CD4-positive, alpha-beta T cell treated with Interleukin-1 beta for 1 hour (primary cell): ENCODE results near the gene ANK3.

Source experiments
- DNase-seq, 2 donors: peaks; one replicate each; pipeline ENCODE4 v3.0.0-alpha.2; 2020 to 2022

ANK3 gene

DNA sequence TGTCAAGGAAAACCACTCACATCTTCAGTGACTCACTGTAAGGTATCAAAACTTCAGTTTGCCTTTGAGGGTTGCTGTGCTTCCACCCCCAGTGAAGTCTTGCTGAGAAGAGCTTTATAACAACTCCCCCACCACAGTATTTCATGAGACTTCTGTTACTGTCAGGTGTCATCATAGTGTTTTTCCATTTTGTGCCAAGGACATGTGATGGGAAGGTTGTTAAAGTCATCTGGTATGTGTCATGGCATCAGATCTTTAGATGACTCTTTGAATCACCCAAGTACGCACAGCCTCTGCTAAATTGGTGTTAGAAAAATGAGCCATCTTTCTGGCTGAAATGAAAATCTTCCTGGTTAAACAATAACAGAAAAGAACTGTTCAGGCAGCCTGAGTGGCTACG is 368.3 kb downstream of the ANK3 start:
- no peak for DNase-seq

DNA sequence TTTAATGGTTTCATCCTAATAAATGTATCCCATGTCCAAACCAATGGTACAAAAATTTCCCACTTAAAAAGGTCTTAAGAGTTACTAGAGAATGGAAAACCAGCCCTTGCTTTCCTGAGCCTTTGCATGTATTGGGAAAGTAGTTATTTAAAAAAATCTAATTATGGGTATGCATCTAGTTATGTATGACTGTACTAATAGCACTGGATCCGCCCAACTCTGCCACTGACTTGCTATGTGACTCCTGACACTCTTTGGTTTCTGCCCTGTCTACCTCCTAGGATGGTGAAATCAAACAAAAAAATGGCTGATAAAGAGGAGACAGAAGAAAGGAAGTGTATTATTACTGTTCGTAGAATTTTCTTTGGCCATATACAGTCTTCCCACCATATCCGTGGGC is 372.9 kb downstream of the ANK3 start:
- DNase-seq, result no peak

DNA sequence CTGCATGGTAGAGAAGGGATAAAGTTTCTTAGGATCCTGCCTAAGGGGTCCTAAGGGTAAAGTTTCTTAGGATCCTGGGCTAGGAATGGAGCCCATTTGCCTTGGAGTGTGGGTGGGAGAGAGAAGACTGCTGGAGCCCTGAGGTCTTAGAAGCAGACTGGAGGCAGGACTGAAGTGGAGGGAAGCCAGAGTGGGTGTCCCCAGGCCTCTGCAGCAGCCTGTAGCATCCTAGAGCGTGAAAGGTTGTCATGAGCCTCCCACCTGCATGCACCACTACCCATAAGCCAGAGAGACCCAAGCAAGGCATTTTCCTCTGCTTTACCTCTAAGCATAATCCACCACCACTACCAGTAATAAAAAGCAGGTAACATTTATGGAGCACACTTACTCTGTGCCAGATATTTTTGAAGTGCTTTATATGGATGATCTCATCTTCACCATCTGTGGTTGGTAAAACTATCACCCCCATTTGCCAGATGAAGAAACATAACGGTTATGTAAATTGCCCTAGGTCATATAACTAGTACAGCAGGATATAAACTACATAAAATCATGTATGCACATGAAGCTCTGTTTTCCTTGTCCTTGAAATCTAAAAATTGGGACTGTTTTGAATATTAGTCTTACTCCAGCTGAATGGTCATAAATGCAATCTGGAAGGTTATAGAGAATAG is 379.8 kb downstream of the ANK3 start:
- DNase-seq, result no peak

DNA sequence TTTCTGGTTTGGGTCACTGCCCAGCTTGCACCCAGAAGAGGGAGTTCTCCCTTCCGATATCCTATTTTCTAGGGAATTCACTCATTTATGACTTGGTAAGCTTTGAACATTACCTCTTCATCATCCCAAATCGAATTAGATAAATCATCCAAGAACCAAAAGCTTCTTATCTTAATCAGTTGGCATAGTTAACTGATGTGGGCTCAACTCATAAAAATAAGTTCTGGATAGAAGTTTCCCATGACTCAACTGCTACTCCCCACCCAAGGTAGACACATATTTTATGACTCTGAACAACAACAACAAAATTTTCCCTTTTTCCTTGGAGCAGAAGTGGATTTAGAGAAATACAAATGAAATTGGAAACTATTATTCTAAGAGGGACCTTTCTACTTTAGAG is 380.4 kb downstream of the ANK3 start:
- DNase-seq, result no peak

DNA sequence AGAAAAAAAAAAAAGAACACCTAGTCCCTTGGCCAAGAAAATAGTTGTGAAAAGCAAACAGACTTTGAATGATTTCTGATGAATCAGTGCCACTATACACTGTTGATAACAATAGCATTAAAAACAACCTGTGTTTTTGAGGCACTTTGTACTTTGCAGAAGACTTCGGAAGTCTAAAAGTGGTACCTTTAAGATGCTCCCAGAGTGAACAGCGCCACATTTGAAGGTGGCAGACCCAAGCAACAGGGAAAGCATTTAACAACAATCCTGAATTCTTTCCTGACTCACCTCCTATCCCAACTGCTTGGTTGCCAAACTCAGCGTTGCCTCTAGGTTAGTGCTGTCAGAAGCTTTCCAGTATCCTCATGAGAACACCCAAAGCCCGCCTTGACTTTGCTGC is 380.9 kb downstream of the ANK3 start:
- no peak for DNase-seq

DNA sequence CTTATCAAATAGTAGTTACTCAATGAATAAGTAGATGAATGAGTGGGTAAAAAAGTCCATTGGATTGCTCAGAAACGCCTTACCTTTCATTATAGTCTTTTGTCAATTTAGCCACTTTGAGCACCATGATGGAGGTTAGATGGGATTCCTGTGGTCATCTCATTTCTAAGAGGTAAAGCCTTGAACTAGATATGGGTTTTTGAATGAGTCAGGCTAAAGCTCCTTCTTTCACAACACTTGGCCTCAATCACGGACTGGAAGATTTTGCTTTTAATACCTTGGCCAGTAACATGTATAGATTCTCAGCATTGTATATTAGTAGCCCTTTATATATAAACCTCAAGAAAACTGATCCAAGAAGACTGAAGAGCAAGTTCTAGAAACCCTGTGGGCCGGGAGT is 383.6 kb downstream of the ANK3 start:
- DNase-seq, result no peak

DNA sequence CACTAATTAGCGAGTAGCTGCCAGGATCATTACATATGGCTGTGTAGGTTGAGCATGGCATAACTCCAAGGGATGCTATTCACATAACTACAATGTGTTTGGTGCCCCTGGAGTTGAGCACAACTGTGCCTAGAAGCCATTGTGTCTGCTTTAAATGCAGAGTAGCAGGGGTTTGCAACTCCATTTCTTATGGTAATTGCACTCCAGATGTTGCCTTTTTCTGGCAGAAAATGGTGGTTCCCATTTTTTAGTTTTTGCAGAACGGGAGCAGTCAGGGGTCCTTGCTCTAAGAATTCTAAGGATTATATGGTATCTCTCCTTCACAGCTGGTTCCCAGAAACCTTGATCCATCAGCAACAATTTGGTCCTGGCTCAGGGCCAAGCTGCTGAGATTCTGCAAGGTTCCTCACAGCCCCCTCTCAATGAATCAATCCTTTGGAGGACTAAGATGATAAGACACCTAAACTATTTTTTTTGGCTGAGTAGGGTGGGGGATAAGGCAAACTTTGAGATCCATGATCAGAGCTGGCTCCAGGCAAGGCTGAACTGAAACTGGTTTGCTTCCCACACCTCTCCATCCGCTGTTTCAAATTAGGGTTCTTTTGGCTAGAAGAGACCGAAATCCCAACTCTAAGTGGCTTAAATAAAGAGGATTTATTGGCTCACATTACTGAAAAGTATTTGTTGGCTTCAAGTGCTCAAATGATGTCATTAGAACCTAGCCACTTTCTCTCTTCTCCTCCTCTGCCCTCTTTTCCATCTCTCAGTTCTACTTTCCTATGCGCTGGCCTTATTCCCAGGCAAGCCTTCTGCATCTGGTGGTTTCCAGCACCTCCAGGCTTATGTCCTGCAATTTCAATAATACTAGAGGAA is 385.8 kb downstream of the ANK3 start:
- no peak for DNase-seq

DNA sequence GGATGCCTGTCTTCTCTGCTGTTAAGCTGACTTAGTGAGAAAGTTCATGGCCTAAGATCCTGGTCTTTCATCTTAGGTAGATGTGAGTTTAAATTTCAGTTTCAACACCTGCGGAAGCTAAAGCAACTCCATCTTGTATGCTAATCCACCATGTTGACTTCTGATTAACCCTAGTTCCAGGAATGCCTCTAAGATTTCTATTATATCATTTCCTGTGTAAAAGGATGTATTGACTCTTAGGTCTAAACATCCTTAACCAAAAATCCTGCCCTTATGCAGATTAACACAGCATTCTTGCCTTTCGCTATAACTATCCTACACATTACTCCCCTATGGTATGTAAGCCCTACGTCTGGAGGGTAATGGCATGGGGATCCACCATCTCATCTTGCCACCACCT is 388.9 kb downstream of the ANK3 start:
- DNase-seq, result no peak

DNA sequence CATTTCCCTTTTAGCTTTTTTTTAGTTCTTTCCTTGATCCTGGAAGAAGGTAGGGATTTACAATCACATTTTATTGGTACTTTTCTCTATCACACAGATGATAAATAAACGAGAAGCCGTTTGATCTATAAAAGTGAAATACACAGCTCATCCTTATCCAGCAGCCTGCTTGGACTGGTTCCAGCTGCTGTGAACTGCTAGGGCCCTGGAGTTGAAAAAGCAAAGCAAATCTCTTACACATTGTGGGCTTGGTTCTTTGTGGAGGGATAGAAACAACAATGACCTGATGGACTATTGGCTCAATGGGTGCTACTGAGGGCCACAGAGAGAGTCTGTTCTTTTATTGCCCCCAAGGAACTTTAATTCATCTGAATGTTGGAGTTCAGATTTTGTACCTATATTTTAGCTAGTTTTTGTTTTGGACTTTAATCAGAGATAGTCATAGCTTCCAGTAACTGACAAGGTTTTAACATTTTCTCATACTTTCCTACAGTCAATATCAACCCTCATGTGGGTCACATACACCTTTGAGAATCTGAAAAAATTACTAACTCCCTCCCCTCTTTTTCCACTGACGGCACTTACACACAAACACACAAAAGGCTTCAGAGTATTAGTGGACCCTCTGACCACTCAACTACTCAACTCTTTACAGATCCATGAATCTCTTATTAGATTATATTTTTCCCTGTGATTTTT is 391.7 kb downstream of the ANK3 start:
- no peak for DNase-seq

DNA sequence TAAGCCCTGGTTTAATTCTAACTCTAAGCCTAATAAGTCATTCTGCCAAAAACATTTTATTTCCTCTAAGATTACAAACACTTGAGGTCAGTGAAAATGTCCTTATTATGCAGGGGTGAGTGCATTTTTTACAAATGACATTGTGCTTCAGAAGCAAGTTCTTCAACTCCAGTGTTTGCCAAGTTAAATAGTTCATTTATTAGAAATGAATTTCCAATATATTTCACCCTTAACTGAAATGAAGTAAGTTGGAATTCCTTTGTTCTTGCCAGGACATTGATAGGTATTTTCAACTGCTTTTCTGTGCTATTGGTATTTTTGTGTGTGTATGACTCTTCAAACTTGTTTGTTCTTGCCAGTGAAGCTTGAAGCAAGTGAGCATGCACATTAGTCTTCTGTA is 393.8 kb downstream of the ANK3 start:
- no peak for DNase-seq

DNA sequence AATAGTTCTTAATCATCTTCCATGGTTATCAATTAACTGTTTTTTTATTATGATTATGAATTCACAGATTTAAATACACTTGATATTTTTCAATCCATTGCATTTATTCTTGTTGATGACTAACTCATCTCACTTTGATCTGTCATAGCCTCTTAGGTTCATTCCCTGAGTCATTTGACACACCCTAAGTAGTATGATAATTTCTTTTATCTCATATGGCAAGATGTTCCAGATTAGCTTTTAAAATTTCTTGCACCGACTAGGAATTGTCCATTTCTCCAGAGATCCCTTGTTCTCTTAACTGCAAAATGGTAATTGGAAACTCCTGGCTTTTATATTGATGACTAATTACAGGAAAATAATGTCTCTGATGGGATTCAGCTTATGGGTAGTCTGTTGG is 395.7 kb downstream of the ANK3 start:
- no peak for DNase-seq

DNA sequence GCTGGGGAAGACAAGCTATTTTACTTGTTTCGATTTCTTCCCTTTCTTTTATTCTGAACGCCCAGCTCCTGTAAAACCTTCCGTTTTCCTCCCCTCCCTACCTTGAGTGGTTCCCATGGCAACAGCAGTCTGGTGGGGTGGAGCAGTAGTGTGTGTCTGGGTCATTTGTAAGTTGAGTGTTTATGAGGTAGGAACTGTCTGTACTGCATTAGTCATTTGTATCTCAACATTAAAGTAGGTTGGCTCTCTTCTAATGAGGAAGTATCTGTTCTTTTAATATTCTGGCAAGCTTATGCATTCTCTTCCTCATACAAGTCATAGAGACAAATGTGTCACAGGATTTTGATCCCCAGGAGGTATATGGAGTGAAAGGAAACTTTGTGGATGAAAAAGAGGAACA is 398.0 kb downstream of the ANK3 start:
- DNase-seq, result peak; percentile 16 to 67

DNA sequence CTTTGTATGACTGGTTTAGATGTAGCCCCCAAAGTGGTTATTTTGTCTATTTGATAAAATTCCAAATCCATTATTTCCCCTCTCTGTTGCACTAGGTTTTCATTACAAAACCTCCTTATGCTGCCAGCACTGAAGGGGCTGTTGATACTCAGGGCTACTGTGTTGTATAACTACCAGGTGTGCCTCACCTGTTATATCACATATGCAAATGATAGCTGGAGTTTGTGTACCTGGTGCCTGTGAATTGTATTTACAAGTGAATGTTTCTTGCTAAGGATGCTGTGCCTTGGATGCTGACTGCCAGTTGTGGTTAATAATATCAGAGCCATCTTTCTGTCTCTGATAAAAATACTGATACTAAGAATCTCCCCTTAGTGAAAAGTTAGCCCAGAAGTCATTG is 398.6 kb downstream of the ANK3 start:
- no peak for DNase-seq

DNA sequence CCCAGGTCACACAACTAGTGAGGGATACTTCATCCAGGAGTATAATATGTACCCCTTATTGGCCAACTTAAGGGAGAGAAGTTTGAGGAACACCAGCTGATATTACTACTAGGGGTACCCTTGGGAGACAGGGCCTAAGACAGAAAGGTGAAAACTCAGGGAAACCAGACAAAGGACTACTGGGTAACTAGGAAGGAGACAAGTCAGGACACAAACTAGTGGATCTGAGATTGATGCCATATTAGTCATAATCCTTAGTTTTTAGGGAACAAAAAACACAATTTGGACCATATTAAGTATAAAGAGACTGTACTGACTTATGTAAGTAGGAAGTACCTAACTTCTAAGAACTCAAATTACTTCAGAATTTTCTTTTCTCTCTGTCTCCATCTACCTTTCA is 404.0 kb downstream of the ANK3 start:
- no peak for DNase-seq

DNA sequence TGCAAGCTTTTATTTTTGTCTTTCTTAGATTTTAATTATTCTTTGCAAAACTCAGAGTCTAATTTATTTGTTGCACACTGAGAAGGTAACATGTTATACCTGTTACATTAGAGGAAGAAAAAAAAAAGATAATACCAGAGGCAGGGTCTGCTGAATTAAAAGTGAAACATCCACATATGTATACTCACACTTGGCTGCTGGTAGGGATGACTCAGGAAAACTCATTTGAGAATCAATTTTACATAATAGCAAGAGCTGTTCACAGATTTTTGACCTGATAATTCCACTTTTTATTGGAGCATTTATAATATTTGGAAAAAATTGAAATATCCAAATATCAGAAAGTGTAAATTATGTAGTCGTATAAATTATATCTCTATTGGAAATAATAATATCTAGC is 405.3 kb downstream of the ANK3 start:
- no peak for DNase-seq

DNA sequence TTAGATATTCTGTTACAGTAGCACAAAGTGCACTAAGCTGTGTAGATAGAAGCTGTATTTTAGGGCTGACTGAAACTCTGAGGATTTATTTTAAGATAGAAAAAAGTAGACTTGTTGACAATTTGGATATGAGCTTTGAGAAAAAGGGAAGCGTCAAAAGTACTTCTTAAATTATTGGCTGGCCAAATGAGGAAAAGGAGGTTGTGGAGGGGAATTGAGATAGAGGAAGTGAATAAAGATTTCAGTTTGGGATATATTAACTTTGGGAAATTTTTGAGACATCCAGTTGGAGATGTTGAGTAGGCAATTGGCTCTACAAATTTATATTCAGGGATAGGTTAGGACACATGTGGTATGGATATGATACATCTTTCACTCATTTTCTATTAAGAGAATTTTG is 409.3 kb downstream of the ANK3 start:
- no peak for DNase-seq

DNA sequence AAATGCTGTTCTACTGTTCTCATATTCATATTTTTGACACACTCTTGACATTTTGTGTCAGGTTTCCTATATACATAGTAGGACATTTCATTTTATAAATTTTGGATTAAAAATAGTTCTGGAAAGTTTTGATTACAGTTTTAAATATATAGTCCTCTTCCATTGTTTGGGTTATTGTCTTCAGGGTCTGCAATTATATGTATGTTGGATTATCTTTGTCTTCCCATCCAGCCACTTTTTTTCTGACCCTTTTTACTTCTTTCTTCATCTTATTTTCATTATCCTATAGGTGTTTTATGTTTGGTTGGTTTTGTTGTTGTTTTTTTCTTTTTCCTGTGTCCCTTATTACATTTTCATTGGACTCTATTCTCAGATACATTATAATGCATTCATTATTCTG is 412.2 kb downstream of the ANK3 start:
- DNase-seq, result no peak

DNA sequence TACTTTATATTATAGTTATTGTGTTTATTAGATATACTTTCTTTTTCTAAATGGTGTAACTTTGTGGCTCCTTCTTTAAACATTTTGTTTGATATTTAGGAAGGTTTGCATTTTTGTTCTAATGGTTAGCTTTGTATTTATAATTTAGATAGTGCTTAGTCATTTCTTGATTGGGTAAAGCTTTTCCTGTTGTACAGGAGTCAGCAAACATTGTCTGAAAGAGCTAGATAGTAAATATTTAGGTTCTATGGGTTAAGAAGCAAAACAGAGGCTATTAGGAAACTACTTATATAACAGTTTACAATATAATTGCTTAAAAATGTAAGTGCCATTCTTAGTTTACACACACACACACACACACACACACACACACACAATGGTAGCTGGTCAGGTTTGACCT is 412.8 kb downstream of the ANK3 start:
- no peak for DNase-seq
